GM19468 (cell line): ENCODE results near the gene MAGEA4.
"Not testable (repeated sequence)": the region's sequence is repeated elsewhere in the genome, so short reads cannot be mapped to it uniquely, and the experiment has no call there.

Experiments
- ATAC-seq: cut with Tn5 transposase; IDR thresholded peaks from one replicate; pipeline ENCODE4 v1.9.1; 2021; ENCODE audit warnings: mild to moderate bottlenecking, moderate library complexity, moderate number of reproducible peaks; ENCODE audit not compliant: unreplicated experiment; ENCODE audit errors: extremely low read depth

MAGEA4 gene, protein sequence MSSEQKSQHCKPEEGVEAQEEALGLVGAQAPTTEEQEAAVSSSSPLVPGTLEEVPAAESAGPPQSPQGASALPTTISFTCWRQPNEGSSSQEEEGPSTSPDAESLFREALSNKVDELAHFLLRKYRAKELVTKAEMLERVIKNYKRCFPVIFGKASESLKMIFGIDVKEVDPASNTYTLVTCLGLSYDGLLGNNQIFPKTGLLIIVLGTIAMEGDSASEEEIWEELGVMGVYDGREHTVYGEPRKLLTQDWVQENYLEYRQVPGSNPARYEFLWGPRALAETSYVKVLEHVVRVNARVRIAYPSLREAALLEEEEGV

DNA sequence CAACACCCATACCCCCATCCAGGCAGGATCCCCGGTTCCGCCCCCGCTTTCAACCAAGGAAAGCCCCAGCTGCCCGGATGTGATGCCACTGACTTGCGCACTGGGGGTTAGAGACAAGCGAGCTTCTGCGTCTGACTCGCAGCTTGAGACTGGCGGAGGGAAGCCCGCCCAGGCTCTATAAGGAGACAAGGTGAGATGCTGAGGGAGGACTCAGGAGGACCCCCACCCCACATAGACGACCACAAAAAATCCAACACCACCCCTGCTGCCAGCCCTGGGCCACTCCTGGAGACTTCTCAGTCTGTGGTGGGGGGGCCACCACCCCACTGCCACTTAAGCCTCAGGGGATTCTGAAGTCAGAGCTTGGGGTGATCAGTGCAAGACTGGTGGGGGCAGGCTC is at the start of gene MAGEA4:
MAGEA4 (plus strand) TSS at position 110 of the 400 bp plus-strand sequence. CDS start 10,776 bp downstream, outside the sequence.
- no peak for ATAC-seq

- ATAC-seq = no peak
Measured at GRCh38 chrX:151870602-151871001, 42.1 kb upstream of the MAGEA4 start.

GRCh38 chrX:151871244-151871643 is 41.4 kb upstream of the MAGEA4 start:
- no peak for ATAC-seq

- ATAC-seq = no peak
Measured at GRCh38 chrX:151873096-151873495, 39.6 kb upstream of the MAGEA4 start.

- ATAC-seq = no peak
Measured at GRCh38 chrX:151875270-151876026, 37.2 kb upstream of the MAGEA4 start.

DNA sequence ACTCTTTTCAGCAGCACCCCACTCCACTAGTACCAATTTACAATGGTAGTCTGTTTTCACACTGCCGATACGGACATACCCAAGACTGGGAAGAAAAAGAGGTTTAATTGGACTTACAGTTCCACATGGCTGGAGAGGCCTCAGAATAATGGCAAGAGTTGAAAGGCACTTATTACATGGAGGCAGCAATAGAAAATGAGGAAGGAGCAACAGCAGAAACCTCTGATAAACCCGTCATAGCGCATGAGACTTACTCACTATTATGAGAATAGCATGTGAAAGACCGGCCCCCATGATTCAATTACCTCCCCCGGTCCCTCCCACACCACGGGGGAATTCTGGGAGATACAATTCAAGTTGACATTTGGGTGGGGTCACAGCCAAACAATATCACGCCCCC is 34.1 kb upstream of the MAGEA4 start:
- ATAC-seq = no peak

- ATAC-seq = no peak
Measured at GRCh38 chrX:151879856-151880255, 32.8 kb upstream of the MAGEA4 start.

DNA sequence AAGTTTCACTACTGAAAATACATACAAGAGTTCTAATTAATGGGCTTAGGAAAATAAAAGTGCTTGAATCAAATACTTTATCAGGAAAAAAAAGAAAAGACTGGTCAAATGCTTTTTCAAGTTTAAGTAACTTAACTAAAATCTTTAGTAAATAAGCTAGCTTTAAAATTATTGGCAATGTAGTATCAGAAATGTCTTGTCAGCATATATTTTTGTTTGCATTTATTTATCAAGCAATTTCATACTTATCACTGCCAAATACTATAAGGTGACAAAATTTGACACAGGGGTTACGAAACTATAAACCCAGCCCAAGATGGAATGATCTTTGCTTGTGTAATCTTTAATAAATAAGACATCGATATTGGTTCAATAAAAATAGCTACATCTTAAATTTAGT is 31.8 kb upstream of the MAGEA4 start:
- ATAC-seq = no peak

- ATAC-seq = no peak
Measured at GRCh38 chrX:151889421-151889820, 23.3 kb upstream of the MAGEA4 start.

GRCh38 chrX:151896734-151897474 is 15.8 kb upstream of the MAGEA4 start:
- no peak for ATAC-seq

GRCh38 chrX:151899622-151900021 is 13.1 kb upstream of the MAGEA4 start:
- no peak for ATAC-seq

- no peak for ATAC-seq
Measured at GRCh38 chrX:151901826-151902225, 10.9 kb upstream of the MAGEA4 start.

- no peak for ATAC-seq
Measured at GRCh38 chrX:151902813-151903591, 9.7 kb upstream of the MAGEA4 start.

- ATAC-seq = no peak
Measured at GRCh38 chrX:151904989-151905388, 7.7 kb upstream of the MAGEA4 start.

DNA sequence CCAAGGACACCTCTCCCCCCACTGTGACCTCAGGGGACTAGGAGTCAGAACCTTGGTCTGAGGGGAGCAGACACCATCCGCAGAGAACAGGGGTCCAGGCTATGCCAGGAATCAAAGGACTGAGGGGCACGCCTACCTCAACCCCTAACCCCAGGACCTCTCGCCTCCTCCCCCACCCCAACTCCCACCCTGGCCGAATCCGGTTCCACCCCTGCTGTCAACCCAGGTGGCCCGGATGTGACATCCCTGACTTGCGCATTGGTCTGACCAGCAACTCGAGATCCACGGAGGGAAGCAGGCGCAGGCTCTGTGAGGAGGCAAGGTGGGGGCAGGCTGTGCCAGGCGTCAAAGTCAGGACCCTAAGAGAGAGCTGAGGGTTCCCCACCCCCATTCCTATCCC is 468 bp upstream of the MAGEA4 start:
- no peak for ATAC-seq

- ATAC-seq = not testable (repeated sequence)
Measured at GRCh38 chrX:151918736-151919135, 6.0 kb downstream of the MAGEA4 start.

- no peak for ATAC-seq
Measured at GRCh38 chrX:151919610-151920009, 6.9 kb downstream of the MAGEA4 start.

GRCh38 chrX:151920101-151920500 is 7.4 kb downstream of the MAGEA4 start:
- no peak for ATAC-seq

DNA sequence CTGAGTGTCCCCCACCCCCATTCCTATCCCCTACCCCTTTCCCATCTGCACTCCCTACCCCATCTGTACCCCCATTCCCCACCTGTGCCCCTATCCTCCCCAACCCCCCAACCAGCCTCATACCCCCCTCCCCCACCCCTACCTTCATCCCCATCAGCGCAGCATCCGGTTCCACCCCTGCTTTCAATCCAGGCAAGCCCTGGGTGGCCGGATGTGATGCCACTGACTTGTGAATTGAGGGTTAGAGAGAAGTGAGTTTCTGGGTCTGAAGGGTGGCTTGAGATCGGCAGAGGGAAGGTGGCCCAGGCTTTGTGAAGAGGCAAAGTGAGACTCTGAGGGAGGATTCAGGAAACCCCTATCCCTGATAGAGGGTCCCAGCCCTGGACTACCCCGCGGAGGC is 7.8 kb downstream of the MAGEA4 start:
- no peak for ATAC-seq

- ATAC-seq = no peak
Measured at GRCh38 chrX:151921292-151921691, 8.6 kb downstream of the MAGEA4 start.
